A549 (cell line): ENCODE data around the gene PICK1. TPM values are rescaled to one million over a fixed set of nuclear protein-coding genes. Genes with fewer than 3 reads are reported as not detected.

Experiments
- ATAC-seq, 2 experiments: fragments of 200-7000 bp in 1 of 2; fragments of >200 bp in 1 of 2; cut with Nextera tagmentation in 1 of 2; cut with Tn5 transposase in 1 of 2; 3 replicates each; pipeline versions ENCODE4 v1.8.0 to v1.9.1; 2018 to 2020; ENCODE audit warnings: mild to moderate bottlenecking in 1 of 2, moderate library complexity in 1 of 2
- CTCF ChIA-PET: fragments of 300-600 bp; sonication (Branson Sonifier 250); formaldehyde crosslinking; extraction: SDS; loops from one replicate; lab custom pipeline; 2021; ENCODE audit warnings: antibody characterized with exemption, inconsistent platforms; lab: Yijun Ruan, JAX
- POLR2A ChIA-PET: fragments of 350-600 bp; formaldehyde crosslinking; extraction: SDS; loops from one replicate; lab custom pipeline; 2021; ENCODE audit warnings: antibody characterized with exemption, inconsistent platforms; lab: Yijun Ruan, JAX
- DNase-seq, 2 experiments: peaks; one replicate each; pipeline versions ENCODE4 v3.0.0 to v3.0.0-alpha.2; 2011 to 2016; ENCODE audit warnings: low read depth in 1 of 2, low spot score in 1 of 2
- FAIRE-seq: peaks from 2 replicates; lab custom pipeline; 2011; peaks lifted over from hg19 to GRCh38; lab: Jason Lieb, UNC
- H3K27ac ChIP-seq, 2 experiments: fragments of >200 bp; sonication (Bioruptor Twin); formaldehyde crosslinking; 3 replicates each; pipeline ENCODE4 v1.5.1; 2016 to 2017
- H3K4me1 ChIP-seq: fragments of >200 bp; sonication (Bioruptor Twin); formaldehyde crosslinking; 3 replicates; pipeline ENCODE4 v1.6.1; 2016
- H3K4me2 ChIP-seq: fragments of >200 bp; sonication (Bioruptor Twin); formaldehyde crosslinking; 3 replicates; pipeline ENCODE4 v1.6.1; 2016
- H3K4me3 ChIP-seq: fragments of >200 bp; sonication (Bioruptor Twin); formaldehyde crosslinking; 3 replicates; pipeline ENCODE4 v1.5.1; 2016
- H3K9me3 ChIP-seq: fragments of >200 bp; sonication (Bioruptor Twin); formaldehyde crosslinking; 3 replicates; pipeline ENCODE4 v1.6.1; 2016
- CHD4 ChIP-seq: fragments of 200-600 bp; sonication (generic); IDR thresholded peaks from 2 replicates; pipeline ENCODE4 v1.6.1; 2016; ENCODE audit warnings: antibody characterized with exemption, mild to moderate bottlenecking, borderline replicate concordance
- EHMT2 ChIP-seq: fragments of 200-600 bp; sonication (generic); IDR thresholded peaks from 2 replicates; pipeline ENCODE4 v1.6.1; 2016; ENCODE audit warnings: antibody characterized with exemption, low read depth, mild to moderate bottlenecking, moderate library complexity
- EP300 ChIP-seq, 2 experiments: fragments of >200 bp; sonication (Bioruptor Twin); formaldehyde crosslinking; IDR thresholded peaks; 2 replicates in 1 of 2; 3 replicates in 1 of 2; pipeline ENCODE4 v1.6.1; 2016 to 2017
- FOSB ChIP-seq: fragments of 250-450 bp; sonication (Bioruptor Pico); IDR thresholded peaks from 2 replicates; pipeline ENCODE4 v1.5.0; 2020; ENCODE audit warnings: mild to moderate bottlenecking, moderate library complexity
- JUN ChIP-seq, 2 experiments: fragments of >200 bp; sonication (Bioruptor Twin); formaldehyde crosslinking; IDR thresholded peaks; 2 replicates in 1 of 2; 3 replicates in 1 of 2; pipeline ENCODE4 v1.6.1; 2016 to 2017
- MAFK ChIP-seq: fragments of 450-650 bp; IDR thresholded peaks from 2 replicates; pipeline ENCODE4 v1.6.1; 2014; ENCODE audit not compliant: partially characterized antibody
- NFE2L2 ChIP-seq: fragments of 150-350 bp; conservative IDR thresholded peaks from 2 replicates; pipeline ENCODE4 v1.6.1; 2014; ENCODE audit warnings: low read length
- POLR2A ChIP-seq: IDR thresholded peaks from 2 replicates; pipeline ENCODE4 v1.6.1; 2012; ENCODE audit warnings: mild to moderate bottlenecking, low read length
- RAD21 ChIP-seq, 2 experiments: fragments of >200 bp in 1 of 2; sonication (Bioruptor Twin) in 1 of 2; formaldehyde crosslinking in 1 of 2; IDR thresholded peaks in 1 of 2; conservative IDR thresholded peaks in 1 of 2; 2 replicates in 1 of 2; 3 replicates in 1 of 2; pipeline ENCODE4 v1.6.1; 2012 to 2018; ENCODE audit warnings: inconsistent platforms in 1 of 2
- RARB ChIP-seq: fragments of 250-450 bp; sonication (Bioruptor Pico); IDR thresholded peaks from 2 replicates; pipeline ENCODE4 v1.8.0; 2021; ENCODE audit warnings: mild to moderate bottlenecking, moderate library complexity
- RFX5 ChIP-seq: fragments of 450-650 bp; IDR thresholded peaks from 2 replicates; pipeline ENCODE4 v1.7.1; 2014; ENCODE audit warnings: antibody characterized with exemption, mild to moderate bottlenecking, moderate library complexity
- SMC3 ChIP-seq: fragments of >200 bp; sonication (Bioruptor Twin); formaldehyde crosslinking; IDR thresholded peaks from 3 replicates; pipeline ENCODE4 v1.6.1; 2018; ENCODE audit warnings: inconsistent platforms
- SREBF2 ChIP-seq: fragments of 450-650 bp; IDR thresholded peaks from 2 replicates; pipeline ENCODE4 v1.6.1; 2014; ENCODE audit warnings: mild to moderate bottlenecking, moderate library complexity
- ZFP36 ChIP-seq: fragments of 450-650 bp; IDR thresholded peaks from 2 replicates; pipeline ENCODE4 v1.6.1; 2014; ENCODE audit warnings: borderline replicate concordance; ENCODE audit not compliant: partially characterized antibody
- ZSCAN20 ChIP-seq: fragments of 250-450 bp; sonication (Bioruptor Pico); IDR thresholded peaks from 2 replicates; pipeline ENCODE4 v1.8.0; 2022; ENCODE audit warnings: mild to moderate bottlenecking, moderate library complexity
- WGBS: methylation state at CpG from one replicate; pipeline ENCODE4 v1.1.6; 2017; ENCODE audit errors: missing lambda C conversion rate; 5-methylcytosine and 5-hydroxymethylcytosine counted together
- polyA plus RNA-seq, 4 experiments: library from polyadenylated mRNA; depleted of rRNA in 3 of 4; stranded (reverse); fragments of >200 nt; fragmentation: RNase III in 1 of 4; extraction: RNeasy Plus Mini Kit Qiagen cat#74134 plus additional on column Dnase treatment in 1 of 4; gene quantifications; 2 replicates in 3 of 4; 3 replicates in 1 of 4; pipeline ENCODE4 v1.2.3, GENCODE V29; 2011 to 2017
- TF ChIP-seq, protein P1 (sequence below): fragments of 250-450 bp; sonication (Bioruptor Pico); IDR thresholded peaks from 2 replicates; pipeline ENCODE4 v1.5.0; 2020; ENCODE audit warnings: low read depth, mild to moderate bottlenecking, moderate library complexity
- TF ChIP-seq, protein P2 (sequence below): fragments of 450-650 bp; IDR thresholded peaks from 2 replicates; pipeline ENCODE4 v1.6.1; 2014; ENCODE audit warnings: antibody characterized with exemption
- TF ChIP-seq, protein P3 (sequence below): fragments of >200 bp; sonication (Bioruptor Twin); formaldehyde crosslinking; IDR thresholded peaks from 3 replicates; pipeline ENCODE4 v1.5.1; 2016
- TF ChIP-seq, protein P4 (sequence below): fragments of 250-450 bp; sonication (Bioruptor Pico); IDR thresholded peaks from 2 replicates; pipeline ENCODE4 v1.5.0; 2021; ENCODE audit warnings: mild to moderate bottlenecking, moderate library complexity, borderline replicate concordance

PICK1 gene
- polyA plus RNA-seq, 2 of the 4 experiments (the other 2 are of a cell fraction) = 15.6 to 17.8 TPM

DNA sequence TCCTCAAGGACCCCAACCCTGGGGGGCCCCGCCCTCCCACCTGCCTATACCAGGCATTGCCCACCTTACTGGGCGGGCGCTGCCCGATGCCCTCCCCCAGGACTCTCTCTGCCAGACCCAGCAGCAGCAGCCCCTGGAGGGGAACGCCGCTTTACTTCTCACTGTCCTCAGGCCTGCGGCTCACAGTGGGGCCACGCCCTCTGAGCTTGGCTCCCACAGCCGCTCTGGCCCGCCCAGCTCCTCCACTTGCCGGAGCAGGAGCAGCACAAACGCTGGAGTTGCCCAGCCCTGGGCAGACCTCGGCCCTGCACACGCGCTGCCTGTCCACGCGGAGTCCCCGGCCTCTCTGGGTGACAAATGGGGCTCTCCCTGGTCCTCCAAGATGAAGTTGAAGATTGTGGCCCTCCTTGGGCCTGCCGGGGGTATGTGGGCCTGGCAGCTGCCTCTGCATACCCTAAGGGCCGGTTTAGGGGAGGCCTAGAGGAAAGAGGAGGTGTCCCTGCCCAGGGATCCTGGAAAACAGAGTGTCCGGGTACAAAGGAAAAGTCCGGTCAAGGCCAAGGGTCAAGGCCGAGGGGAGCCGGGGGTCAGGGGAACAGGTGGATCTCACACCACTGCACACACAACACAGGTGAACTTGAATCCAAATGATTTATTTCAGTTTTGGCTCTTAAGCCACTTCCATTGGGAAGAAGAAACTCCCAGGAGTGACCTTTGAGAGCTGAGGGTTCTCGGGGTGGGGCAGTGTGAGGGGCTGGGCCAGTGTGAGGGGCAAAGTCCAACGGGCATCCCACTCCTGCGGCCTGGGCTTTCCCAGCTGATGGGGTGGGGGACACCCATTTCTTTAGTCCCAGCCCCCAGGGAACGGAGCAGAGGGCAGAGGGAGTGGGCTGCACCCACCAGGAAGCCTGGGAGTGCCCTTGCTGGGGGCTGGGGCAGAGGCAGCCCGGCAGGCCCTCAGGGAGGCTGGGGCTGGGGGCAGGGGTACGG is 54.0 kb downstream of the PICK1 start:
- H3K4me2 ChIP-seq = peak overlapping the region; percentile 99
- WGBS = 8% methylated on average over 18 of the region's 30 CpGs
- FAIRE-seq (no peak), ATAC-seq (peak; percentile 66 to 82), DNase-seq (peak; percentile 63 to 74)
- peak overlapping the region; percentile 51 for H3K4me3 ChIP-seq
- CTCF ChIA-PET = interaction anchor here (0.6 to 2.6 kb wide), 10 partner anchors 9 to 242 kb away, joined by 3 to 10 read pairs (median 3); no protein-coding TSS in a partner anchor
- H3K4me1 ChIP-seq = peaks cover 52% of the 10 kb centered on the region
- peak overlapping the region; percentile 91 to 96 for H3K27ac ChIP-seq
- H3K9me3 ChIP-seq = no peaks in the 10 kb centered on the region
- POLR2A ChIA-PET = no interaction called here
- 0 out of 2 replicates have a peak, but pooled peaks have one; percentile 7 for TF ChIP-seq POLR2A
- TF ChIP-seq SMC3 = no peak
- 0 out of 5 replicates have a peak, but pooled peaks of 1 of the 2 experiments have one; percentile 14 for TF ChIP-seq JUN (IDR thresholded peaks at IDR 0.05)
- TF ChIP-seq, all 56 proteins: peak for 2

DNA sequence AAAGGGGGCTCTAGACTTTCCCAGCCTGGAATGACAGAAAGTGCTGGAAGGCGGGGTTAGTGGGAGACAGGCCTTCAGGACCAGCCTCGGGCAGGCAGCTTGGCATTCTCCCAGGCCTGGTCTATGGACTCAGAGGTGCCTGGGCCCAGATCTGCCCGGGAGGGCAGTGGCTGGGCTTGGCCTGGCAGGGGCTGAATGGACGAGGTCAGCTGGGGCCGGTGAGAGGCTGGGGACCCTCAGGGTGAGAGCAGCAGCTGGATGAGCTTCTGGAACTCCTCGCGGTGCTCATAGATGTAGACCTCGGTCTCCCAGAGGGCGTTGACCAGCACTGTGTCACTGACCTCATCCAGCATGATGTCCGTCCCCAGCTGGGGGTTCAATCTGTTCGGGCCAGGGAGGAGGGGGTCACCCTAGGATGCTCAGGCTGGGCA is 54.7 kb downstream of the PICK1 start:
- 42% methylated on average over 2 of the region's 11 CpGs for WGBS
- peak overlapping the region; percentile 51; the same call in 1 of the 3 replicates for H3K4me3 ChIP-seq
- POLR2A ChIA-PET = no interaction called here
- ATAC-seq (no peak), FAIRE-seq (no peak), DNase-seq (no peak)
- peaks cover 52% of the 10 kb centered on the region for H3K4me1 ChIP-seq
- TF ChIP-seq CHD4 (no peak), RAD21 (conservative IDR thresholded peaks at IDR 0.05 in 1 of 2, IDR thresholded peaks at IDR 0.05 in 1 of 2) (no peak), NFE2L2 (no peak), ZFP36 (no peak), EP300 (IDR thresholded peaks at IDR 0.05) (no peak), SREBF2 (no peak), ZSCAN20 (CRISPR knock-in tag) (no peak)
- TF ChIP-seq, protein P1, sequence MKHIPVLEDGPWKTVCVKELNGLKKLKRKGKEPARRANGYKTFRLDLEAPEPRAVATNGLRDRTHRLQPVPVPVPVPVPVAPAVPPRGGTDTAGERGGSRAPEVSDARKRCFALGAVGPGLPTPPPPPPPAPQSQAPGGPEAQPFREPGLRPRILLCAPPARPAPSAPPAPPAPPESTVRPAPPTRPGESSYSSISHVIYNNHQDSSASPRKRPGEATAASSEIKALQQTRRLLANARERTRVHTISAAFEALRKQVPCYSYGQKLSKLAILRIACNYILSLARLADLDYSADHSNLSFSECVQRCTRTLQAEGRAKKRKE (CRISPR knock-in tag) = no peak
- H3K4me2 ChIP-seq = peak overlapping the region; percentile 99
- peak overlapping the region; percentile 91 to 96 for H3K27ac ChIP-seq
- H3K9me3 ChIP-seq = no peaks in the 10 kb centered on the region
- CTCF ChIA-PET = interaction anchor here (0.6 to 2.6 kb wide), 7 partner anchors 10 to 241 kb away, joined by 3 to 10 read pairs (median 3); no protein-coding TSS in a partner anchor

DNA sequence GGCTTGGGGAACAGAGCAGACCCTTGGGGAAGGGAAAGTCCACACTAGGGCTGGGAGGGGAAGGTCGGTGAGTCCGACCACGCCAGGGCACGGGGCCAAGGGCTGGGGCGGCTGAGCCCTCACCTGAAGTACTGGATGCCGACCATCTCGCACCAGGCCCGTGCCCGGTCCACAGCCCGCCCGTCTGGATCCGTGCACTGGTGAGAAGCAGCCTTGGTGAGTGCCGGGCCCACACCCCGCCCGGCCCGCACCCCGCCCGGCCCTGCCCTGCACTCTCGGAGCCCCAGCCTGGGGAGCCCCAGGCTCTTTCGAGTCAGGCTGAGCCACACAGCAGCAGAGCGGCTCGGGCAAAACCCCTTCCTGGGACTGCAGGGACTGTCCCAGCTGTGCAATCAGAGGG is 55.2 kb downstream of the PICK1 start:
- CTCF ChIA-PET = interaction anchor here (1.4 to 2.6 kb wide), 5 partner anchors 25 to 60 kb away, joined by 3 to 10 read pairs (median 4); no protein-coding TSS in a partner anchor
- ATAC-seq = no peak
- POLR2A ChIA-PET = no interaction called here
- 82% methylated on average over 10 of the region's 22 CpGs for WGBS
- no peak for FAIRE-seq
- no peak overlapping the region for H3K4me3 ChIP-seq
- DNase-seq = no peak
- no peaks in the 10 kb centered on the region for H3K9me3 ChIP-seq
- peak overlapping the region; percentile 99 for H3K4me2 ChIP-seq
- H3K27ac ChIP-seq = peak overlapping the region; percentile 91 to 96; a peak in 4 of 6 replicates
- TF ChIP-seq, protein P2, sequence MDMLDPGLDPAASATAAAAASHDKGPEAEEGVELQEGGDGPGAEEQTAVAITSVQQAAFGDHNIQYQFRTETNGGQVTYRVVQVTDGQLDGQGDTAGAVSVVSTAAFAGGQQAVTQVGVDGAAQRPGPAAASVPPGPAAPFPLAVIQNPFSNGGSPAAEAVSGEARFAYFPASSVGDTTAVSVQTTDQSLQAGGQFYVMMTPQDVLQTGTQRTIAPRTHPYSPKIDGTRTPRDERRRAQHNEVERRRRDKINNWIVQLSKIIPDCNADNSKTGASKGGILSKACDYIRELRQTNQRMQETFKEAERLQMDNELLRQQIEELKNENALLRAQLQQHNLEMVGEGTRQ = no peak
- peaks cover 49% of the 10 kb centered on the region for H3K4me1 ChIP-seq

DNA sequence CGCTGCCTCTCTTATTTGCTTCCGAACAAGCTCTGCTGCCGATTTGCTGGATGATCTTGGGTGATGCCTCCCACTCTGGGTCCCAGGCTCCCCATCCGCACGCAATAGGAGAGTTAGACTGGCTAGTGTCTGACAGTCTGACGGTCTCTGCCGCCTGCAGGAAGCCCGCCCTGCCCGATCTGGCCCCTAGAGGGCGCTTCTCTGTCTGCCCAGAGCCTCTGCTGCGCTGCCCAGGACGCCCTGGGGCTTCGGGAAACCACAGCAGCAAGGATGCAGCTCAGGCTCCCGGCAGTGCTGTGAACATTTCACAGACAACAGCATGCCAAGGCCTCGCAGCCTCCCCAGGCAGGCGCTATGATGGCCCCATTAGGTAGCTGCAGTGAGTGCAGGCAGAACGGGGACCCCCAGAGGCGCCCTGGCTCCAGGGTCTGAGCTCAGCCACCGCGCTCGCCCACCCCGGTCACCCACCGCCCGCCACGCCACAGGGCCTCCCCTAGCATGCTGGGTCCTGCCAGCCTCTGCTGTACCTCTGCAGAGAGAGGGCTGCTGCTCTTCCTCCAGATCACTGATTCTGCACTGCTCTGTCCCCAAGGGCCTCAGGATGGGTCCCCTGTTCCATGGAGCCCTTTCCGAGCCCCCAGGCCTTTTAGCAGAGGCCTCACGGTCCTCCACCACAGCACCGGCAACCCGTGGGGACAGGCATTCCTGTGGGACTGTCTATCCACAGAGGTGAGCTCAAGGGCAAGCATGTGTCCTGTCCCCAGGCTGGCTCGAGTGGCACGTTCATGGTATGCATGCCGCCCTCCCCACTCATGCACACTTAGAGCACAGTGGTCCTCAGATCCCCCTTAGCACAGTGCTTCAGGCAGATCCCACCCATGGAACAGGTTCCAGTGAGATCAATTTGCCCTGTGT is 57.5 kb downstream of the PICK1 start:
- H3K4me2 ChIP-seq = no peak overlapping the region
- H3K4me1 ChIP-seq = peaks cover 27% of the 10 kb centered on the region
- peak; percentile 67 to 82 for DNase-seq
- H3K9me3 ChIP-seq = no peaks in the 10 kb centered on the region
- FAIRE-seq = no peak
- ATAC-seq = peak; percentile 59 to 84
- POLR2A ChIA-PET = interaction anchor here (0.6 to 1.0 kb wide), 2 partner anchors 50 to 58 kb away, joined by 3 read pairs; partner anchors contain the start of gene PICK1
- CTCF ChIA-PET = interaction anchor here (0.6 to 3.0 kb wide), 55 partner anchors 9 to 334 kb away, joined by 3 to 36 read pairs (median 4); partner anchors contain the start of gene MAFF
- H3K27ac ChIP-seq = no peak overlapping the region
- WGBS = 28% methylated on average over 2 of the region's 32 CpGs
- no peak overlapping the region for H3K4me3 ChIP-seq
- TF ChIP-seq EHMT2 = no peak
- no peak for TF ChIP-seq JUN (IDR thresholded peaks at IDR 0.05)
- TF ChIP-seq FOSB (CRISPR knock-in tag) = no peak
- no peak for TF ChIP-seq MAFK
- TF ChIP-seq SREBF2 = no peak
- no peak for TF ChIP-seq RFX5
- TF ChIP-seq, protein P3, sequence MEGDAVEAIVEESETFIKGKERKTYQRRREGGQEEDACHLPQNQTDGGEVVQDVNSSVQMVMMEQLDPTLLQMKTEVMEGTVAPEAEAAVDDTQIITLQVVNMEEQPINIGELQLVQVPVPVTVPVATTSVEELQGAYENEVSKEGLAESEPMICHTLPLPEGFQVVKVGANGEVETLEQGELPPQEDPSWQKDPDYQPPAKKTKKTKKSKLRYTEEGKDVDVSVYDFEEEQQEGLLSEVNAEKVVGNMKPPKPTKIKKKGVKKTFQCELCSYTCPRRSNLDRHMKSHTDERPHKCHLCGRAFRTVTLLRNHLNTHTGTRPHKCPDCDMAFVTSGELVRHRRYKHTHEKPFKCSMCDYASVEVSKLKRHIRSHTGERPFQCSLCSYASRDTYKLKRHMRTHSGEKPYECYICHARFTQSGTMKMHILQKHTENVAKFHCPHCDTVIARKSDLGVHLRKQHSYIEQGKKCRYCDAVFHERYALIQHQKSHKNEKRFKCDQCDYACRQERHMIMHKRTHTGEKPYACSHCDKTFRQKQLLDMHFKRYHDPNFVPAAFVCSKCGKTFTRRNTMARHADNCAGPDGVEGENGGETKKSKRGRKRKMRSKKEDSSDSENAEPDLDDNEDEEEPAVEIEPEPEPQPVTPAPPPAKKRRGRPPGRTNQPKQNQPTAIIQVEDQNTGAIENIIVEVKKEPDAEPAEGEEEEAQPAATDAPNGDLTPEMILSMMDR = peak; percentile 72
- TF ChIP-seq, protein P4, sequence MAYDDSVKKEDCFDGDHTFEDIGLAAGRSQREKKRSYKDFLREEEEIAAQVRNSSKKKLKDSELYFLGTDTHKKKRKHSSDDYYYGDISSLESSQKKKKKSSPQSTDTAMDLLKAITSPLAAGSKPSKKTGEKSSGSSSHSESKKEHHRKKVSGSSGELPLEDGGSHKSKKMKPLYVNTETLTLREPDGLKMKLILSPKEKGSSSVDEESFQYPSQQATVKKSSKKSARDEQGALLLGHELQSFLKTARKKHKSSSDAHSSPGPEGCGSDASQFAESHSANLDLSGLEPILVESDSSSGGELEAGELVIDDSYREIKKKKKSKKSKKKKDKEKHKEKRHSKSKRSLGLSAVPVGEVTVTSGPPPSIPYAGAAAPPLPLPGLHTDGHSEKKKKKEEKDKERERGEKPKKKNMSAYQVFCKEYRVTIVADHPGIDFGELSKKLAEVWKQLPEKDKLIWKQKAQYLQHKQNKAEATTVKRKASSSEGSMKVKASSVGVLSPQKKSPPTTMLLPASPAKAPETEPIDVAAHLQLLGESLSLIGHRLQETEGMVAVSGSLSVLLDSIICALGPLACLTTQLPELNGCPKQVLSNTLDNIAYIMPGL (CRISPR knock-in tag) = no peak
- TF ChIP-seq EP300 (IDR thresholded peaks at IDR 0.05) = no peak
- no peak for TF ChIP-seq RARB (CRISPR knock-in tag)
